Uterus (tissue), 4 donors: Measurements from ENCODE around the gene PHF2. TPM values are rescaled to one million over a fixed set of nuclear protein-coding genes. Genes with fewer than 3 reads are reported as not detected.

Source experiments
- DNase-seq, 2 donors: peaks; one replicate each; pipeline ENCODE4 v3.0.0-alpha.2; 2019 to 2020
- H3K27ac ChIP-seq, 2 donors: fragments of 200-600 bp; sonication (generic); 1 replicate in 1 of 2; 2 replicates in 1 of 2; pipeline ENCODE4 v1.5.1; 2016 to 2018
- H3K27me3 ChIP-seq, 2 donors: fragments of 200-600 bp; sonication (generic); one replicate each; pipeline ENCODE4 v1.5.1; 2018 to 2019; ENCODE audit warnings: control low read depth in 1 of 2
- H3K36me3 ChIP-seq, 2 donors: fragments of 200-600 bp; sonication (generic); one replicate each; pipeline ENCODE4 v1.5.1; 2019; ENCODE audit warnings: control low read depth in 1 of 2
- H3K4me1 ChIP-seq, 2 donors: fragments of 200-600 bp; sonication (generic); one replicate each; pipeline ENCODE4 v1.5.1; 2018 to 2019; ENCODE audit warnings: control low read depth in 1 of 2
- H3K4me3 ChIP-seq, 2 donors: fragments of 200-600 bp; sonication (generic); 1 replicate in 1 of 2; 2 replicates in 1 of 2; pipeline ENCODE4 v1.5.1; 2018 to 2019; ENCODE audit warnings: mild to moderate bottlenecking in 1 of 2
- H3K9me3 ChIP-seq, 2 donors: fragments of 200-600 bp; sonication (generic); one replicate each; pipeline ENCODE4 v1.5.1; 2019; ENCODE audit warnings: control low read depth in 1 of 2
- POLR2A ChIP-seq, 2 donors: fragments of 450-650 bp; IDR thresholded peaks; one replicate each; pipeline ENCODE4 v1.6.1; 2016; ENCODE audit warnings: antibody characterized with exemption in 2 of 2, mild to moderate bottlenecking in 1 of 2, moderate library complexity in 1 of 2
- intact Hi-C: fragments of 100-400 bp; cut with DNase I; formaldehyde crosslinking; loops from one replicate; pipeline ENCODE4 v1.15.1; 2023; ENCODE audit warnings: low total_unique reads
- total RNA-seq, 4 donors: library from RNA; depleted of rRNA in 3 of 4; stranded (reverse); fragments of >200 nt in 3 of 4; gene quantifications; one replicate each; pipeline versions ENCODE4 v1.1.0 to v1.2.4, GENCODE V29; 2014 to 2023
- TF ChIP-seq, protein P1 (sequence below), 4 experiments: fragments of 200-600 bp in 2 of 4; fragments of 450-650 bp in 2 of 4; sonication (generic) in 2 of 4; IDR thresholded peaks; one replicate each; pipeline ENCODE4 v1.5.1; 2016 to 2019; ENCODE audit warnings: antibody characterized with exemption in 4 of 4, mild to moderate bottlenecking in 2 of 4, moderate library complexity in 1 of 4
- donor health status: DM: yes; HTN: yes; CAD: no.

Gene PHF2
- total RNA-seq, 4 donors from 2014 or later: 7.7 to 54.5 (median 25.0) TPM

DNA sequence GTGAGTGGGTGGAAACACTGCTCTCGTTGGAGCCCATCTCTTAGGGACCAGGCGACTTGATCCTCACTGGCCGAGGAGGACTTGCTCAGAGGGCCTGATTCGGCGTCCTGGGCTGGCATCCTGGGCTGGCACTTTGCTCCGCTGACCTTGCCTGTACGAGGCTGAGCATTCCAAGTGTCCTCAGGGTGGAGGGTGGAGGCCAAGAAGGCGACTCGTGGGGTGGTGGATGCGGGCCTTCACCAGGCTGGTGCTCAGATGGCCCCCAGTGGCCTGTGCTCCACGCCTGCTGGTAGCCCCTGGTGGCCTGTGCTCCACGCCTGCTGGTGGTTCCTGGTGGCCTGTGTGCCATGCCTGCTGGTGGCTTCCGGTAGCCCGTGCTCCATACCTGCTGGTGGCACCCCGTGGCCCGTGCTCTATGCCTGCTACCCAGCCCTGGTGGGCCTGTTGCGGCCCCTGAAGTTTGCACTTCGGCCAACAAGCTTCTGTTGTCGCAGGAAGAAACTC, 42.9 kb downstream of the PHF2 start:
- H3K4me3 ChIP-seq: no peak overlapping the region
- intact Hi-C loops: no loop called here
- no peaks in the 10 kb centered on the region for H3K36me3 ChIP-seq
- H3K9me3 ChIP-seq: no peaks in the 10 kb centered on the region
- peaks cover 0 to 5% of the 10 kb centered on the region in 2 donors for H3K4me1 ChIP-seq
- DNase-seq: no peak
- no peaks in the 10 kb centered on the region for H3K27me3 ChIP-seq
- H3K27ac ChIP-seq: no peak overlapping the region
- no peak for TF ChIP-seq POLR2A (IDR thresholded peaks at IDR 0.05)
- TF ChIP-seq, protein P1, sequence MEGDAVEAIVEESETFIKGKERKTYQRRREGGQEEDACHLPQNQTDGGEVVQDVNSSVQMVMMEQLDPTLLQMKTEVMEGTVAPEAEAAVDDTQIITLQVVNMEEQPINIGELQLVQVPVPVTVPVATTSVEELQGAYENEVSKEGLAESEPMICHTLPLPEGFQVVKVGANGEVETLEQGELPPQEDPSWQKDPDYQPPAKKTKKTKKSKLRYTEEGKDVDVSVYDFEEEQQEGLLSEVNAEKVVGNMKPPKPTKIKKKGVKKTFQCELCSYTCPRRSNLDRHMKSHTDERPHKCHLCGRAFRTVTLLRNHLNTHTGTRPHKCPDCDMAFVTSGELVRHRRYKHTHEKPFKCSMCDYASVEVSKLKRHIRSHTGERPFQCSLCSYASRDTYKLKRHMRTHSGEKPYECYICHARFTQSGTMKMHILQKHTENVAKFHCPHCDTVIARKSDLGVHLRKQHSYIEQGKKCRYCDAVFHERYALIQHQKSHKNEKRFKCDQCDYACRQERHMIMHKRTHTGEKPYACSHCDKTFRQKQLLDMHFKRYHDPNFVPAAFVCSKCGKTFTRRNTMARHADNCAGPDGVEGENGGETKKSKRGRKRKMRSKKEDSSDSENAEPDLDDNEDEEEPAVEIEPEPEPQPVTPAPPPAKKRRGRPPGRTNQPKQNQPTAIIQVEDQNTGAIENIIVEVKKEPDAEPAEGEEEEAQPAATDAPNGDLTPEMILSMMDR (IDR thresholded peaks at IDR 0.05): no peak

GRCh38 chr9:93620041-93620506, 43.7 kb downstream of the PHF2 start:
- H3K27me3 ChIP-seq: no peaks in the 10 kb centered on the region
- intact Hi-C loops: no loop called here
- H3K4me3 ChIP-seq: no peak overlapping the region
- H3K36me3 ChIP-seq: no peaks in the 10 kb centered on the region
- DNase-seq: no peak
- H3K9me3 ChIP-seq: no peaks in the 10 kb centered on the region
- TF ChIP-seq POLR2A (IDR thresholded peaks at IDR 0.05): no peak
- TF ChIP-seq, protein P1 (IDR thresholded peaks at IDR 0.05): no peak
- no peak overlapping the region for H3K27ac ChIP-seq
- H3K4me1 ChIP-seq: peaks cover 0 to 5% of the 10 kb centered on the region in 2 donors

- Histone ChIP-seq H3K4me3 (no peak overlapping the region), H3K9me3 (no peaks in the 10 kb centered on the region), H3K27ac (no peak overlapping the region), H3K36me3 (no peaks in the 10 kb centered on the region), H3K4me1 (peaks cover 0 to 5% of the 10 kb centered on the region in 2 donors), H3K27me3 (no peaks in the 10 kb centered on the region)
- no peak for DNase-seq
- TF ChIP-seq, protein P1 (IDR thresholded peaks at IDR 0.05): no peak
- no peak for TF ChIP-seq POLR2A (IDR thresholded peaks at IDR 0.05)
- intact Hi-C loops: no loop called here
Observed at GRCh38 chr9:93620881-93621820, 44.8 kb downstream of the PHF2 start.

DNA sequence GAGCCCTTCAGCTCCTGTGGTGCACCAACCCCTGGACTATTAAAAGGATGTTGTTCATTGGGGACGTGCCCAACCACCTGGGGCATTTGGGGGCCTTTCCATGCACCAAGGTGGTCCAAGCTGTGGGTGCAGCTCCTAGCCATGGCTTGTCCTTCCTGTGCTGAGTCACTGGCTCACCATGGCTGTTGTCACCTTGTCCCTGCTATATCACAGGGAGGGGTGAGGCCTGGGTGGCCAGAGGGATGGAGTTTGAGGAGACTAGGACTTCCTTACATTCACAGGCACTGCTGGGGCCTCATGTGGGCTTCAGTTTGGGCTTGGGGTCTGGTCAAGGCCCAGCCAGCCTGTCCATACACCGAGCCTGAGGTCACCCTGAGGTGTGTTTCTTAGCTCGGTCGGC, 45.5 kb downstream of the PHF2 start:
- Histone ChIP-seq H3K27ac (no peak overlapping the region), H3K4me1 (peaks cover 0 to 5% of the 10 kb centered on the region in 2 donors), H3K9me3 (no peaks in the 10 kb centered on the region), H3K27me3 (no peaks in the 10 kb centered on the region), H3K4me3 (no peak overlapping the region), H3K36me3 (no peaks in the 10 kb centered on the region)
- TF ChIP-seq, protein P1 (IDR thresholded peaks at IDR 0.05): no peak
- no peak for TF ChIP-seq POLR2A (IDR thresholded peaks at IDR 0.05)
- intact Hi-C loops: no loop called here
- DNase-seq: no peak

DNA sequence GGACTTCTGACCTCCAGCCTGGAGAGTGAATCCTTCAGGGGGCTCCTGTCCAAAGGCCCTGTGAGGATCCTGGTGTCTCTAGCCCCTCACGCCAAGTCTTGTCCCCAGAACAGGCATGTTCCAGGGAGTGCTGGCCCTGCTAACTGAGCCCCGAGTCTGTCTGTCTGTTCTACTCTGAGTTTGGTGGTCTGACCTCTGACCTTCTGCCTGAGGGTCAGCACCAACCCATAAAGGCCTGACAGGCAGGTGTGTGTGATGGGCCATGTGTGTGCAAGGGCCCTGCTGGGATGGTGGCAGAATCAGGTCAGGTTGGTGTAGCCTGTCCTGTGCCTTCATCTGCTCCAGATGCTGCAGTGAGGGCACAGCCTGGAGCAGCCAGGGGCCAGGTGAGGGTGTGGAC, 46.3 kb downstream of the PHF2 start:
- peaks cover 0 to 5% of the 10 kb centered on the region in 2 donors for H3K4me1 ChIP-seq
- no peak for DNase-seq
- intact Hi-C loops: no loop called here
- no peak for TF ChIP-seq POLR2A (IDR thresholded peaks at IDR 0.05)
- TF ChIP-seq, protein P1 (IDR thresholded peaks at IDR 0.05): no peak
- H3K27ac ChIP-seq: no peak overlapping the region
- H3K4me3 ChIP-seq: no peak overlapping the region
- H3K36me3 ChIP-seq: no peaks in the 10 kb centered on the region
- peaks cover 0 to 4% of the 10 kb centered on the region in 2 donors for H3K9me3 ChIP-seq
- H3K27me3 ChIP-seq: no peaks in the 10 kb centered on the region
